Loucy (cell line): ENCODE results near the gene SACS.

Source experiments
- EZH2phosphoT487 ChIP-seq: fragments of 200-600 bp; IDR thresholded peaks from 2 replicates; pipeline ENCODE4 v1.6.1; 2018; ENCODE audit warnings: antibody characterized with exemption, mild to moderate bottlenecking, moderate library complexity, borderline replicate concordance
- TF ChIP-seq, protein P1 (sequence below): fragments of 200-600 bp; sonication (generic); conservative IDR thresholded peaks from 2 replicates; pipeline ENCODE4 v1.5.1; 2014; ENCODE audit warnings: mild to moderate bottlenecking, antibody characterized with exemption, low read length

- TF ChIP-seq, protein P1, sequence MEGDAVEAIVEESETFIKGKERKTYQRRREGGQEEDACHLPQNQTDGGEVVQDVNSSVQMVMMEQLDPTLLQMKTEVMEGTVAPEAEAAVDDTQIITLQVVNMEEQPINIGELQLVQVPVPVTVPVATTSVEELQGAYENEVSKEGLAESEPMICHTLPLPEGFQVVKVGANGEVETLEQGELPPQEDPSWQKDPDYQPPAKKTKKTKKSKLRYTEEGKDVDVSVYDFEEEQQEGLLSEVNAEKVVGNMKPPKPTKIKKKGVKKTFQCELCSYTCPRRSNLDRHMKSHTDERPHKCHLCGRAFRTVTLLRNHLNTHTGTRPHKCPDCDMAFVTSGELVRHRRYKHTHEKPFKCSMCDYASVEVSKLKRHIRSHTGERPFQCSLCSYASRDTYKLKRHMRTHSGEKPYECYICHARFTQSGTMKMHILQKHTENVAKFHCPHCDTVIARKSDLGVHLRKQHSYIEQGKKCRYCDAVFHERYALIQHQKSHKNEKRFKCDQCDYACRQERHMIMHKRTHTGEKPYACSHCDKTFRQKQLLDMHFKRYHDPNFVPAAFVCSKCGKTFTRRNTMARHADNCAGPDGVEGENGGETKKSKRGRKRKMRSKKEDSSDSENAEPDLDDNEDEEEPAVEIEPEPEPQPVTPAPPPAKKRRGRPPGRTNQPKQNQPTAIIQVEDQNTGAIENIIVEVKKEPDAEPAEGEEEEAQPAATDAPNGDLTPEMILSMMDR: no peak
- TF ChIP-seq EZH2phosphoT487: no peak
Measured at GRCh38 chr13:23477101-23477500, 43.6 kb upstream of the SACS start.
